Sigmoid colon (tissue), 7 donors: ENCODE measurements around the gene POU3F3. TPM values are rescaled to one million over a fixed set of nuclear protein-coding genes. Genes with fewer than 3 reads are reported as not detected.

Source experiments
- DNase-seq: peaks from one replicate; pipeline ENCODE4 v3.0.0-alpha.2; 2019
- H3K27ac ChIP-seq, 4 donors: fragments of 200-600 bp; sonication (generic); one replicate each; pipeline ENCODE4 v1.5.1; 2016 to 2019; ENCODE audit warnings: mild to moderate bottlenecking in 1 of 4
- H3K27me3 ChIP-seq, 3 donors: fragments of 200-600 bp; sonication (generic); one replicate each; pipeline ENCODE4 v1.5.1; 2019; ENCODE audit warnings: mild to moderate bottlenecking in 1 of 3
- H3K36me3 ChIP-seq, 4 donors: fragments of 200-600 bp; sonication (generic); one replicate each; pipeline ENCODE4 v1.5.1; 2016 to 2019
- H3K4me1 ChIP-seq, 4 donors: fragments of 200-600 bp; sonication (generic); one replicate each; pipeline ENCODE4 v1.5.1; 2017 to 2019
- H3K4me3 ChIP-seq, 4 donors: fragments of 200-600 bp; sonication (generic); one replicate each; pipeline ENCODE4 v1.5.1; 2017 to 2019; ENCODE audit warnings: mild to moderate bottlenecking in 2 of 4, moderate library complexity in 1 of 4
- H3K9me3 ChIP-seq, 4 donors: fragments of 200-600 bp in 3 of 4; sonication (generic) in 3 of 4; one replicate each; pipeline versions ENCODE4 v1.5.1 to v1.6.1; 2013 to 2019
- CTCF ChIP-seq, 4 experiments: fragments of 450-650 bp in 3 of 4; fragments of 200-600 bp in 1 of 4; IDR thresholded peaks; one replicate each; pipeline ENCODE4 v1.5.1; 2016 to 2019; ENCODE audit warnings: antibody characterized with exemption in 4 of 4, mild to moderate bottlenecking in 3 of 4, moderate library complexity in 2 of 4
- EP300 ChIP-seq, 4 donors: sonication (generic); formaldehyde crosslinking; IDR thresholded peaks; one replicate each; pipeline ENCODE4 v1.6.1; 2017; ENCODE audit warnings: antibody characterized with exemption in 4 of 4
- POLR2A ChIP-seq, 2 donors: fragments of 450-650 bp; IDR thresholded peaks; one replicate each; pipeline ENCODE4 v1.6.1; 2016; ENCODE audit warnings: antibody characterized with exemption in 2 of 2, mild to moderate bottlenecking in 2 of 2, moderate library complexity in 2 of 2
- POLR2AphosphoS5 ChIP-seq, 4 donors: sonication (generic); formaldehyde crosslinking; IDR thresholded peaks; one replicate each; pipeline ENCODE4 v1.6.1; 2017; ENCODE audit warnings: antibody characterized with exemption in 4 of 4
- WGBS, 2 donors: extraction: QIAGEN DNeasy Blood & Tissue Kit; methylation state at CpG; one replicate each; pipeline ENCODE4 v1.1.7; 2013; 5-methylcytosine and 5-hydroxymethylcytosine counted together
- intact Hi-C: fragments of 100-400 bp; cut with DNase I; formaldehyde crosslinking; loops from one replicate; pipeline ENCODE4 v1.15.1; 2023
- polyA plus RNA-seq, 3 donors: library from polyadenylated mRNA; stranded (reverse); fragments of 200-250 nt; gene quantifications; one replicate each; pipeline ENCODE4 v1.2.3, GENCODE V29; 2013
- total RNA-seq, 4 donors: library from RNA; depleted of rRNA; stranded (reverse); fragments of >200 nt; gene quantifications; one replicate each; pipeline ENCODE4 v1.1.0, GENCODE V29; 2016
- donor health status: healthy with polysubstance abuse.
- donor health status: Bipolar disorder and iron deficiency.
- donor health status: healthy.

Gene POU3F3
- total and polyA plus RNA-seq, 7 donors: 0.36 to 1.4 (median 0.66) TPM; not detected in 2

GRCh38 chr2:104875262-104875661 is 21.3 kb downstream of the POU3F3 start:
- H3K27me3 ChIP-seq: peaks cover 18 to 44% (median 18%) of the 10 kb centered on the region in 3 donors
- no peak overlapping the region for H3K4me3 ChIP-seq
- intact Hi-C loops: loop anchor here (10.0 kb wide), 2 partner anchors 160 to 1190 kb away; partner anchors contain the start of gene MRPS9
- H3K36me3 ChIP-seq: no peaks in the 10 kb centered on the region
- TF ChIP-seq CTCF (IDR thresholded peaks at IDR 0.05) (no peak), POLR2A (IDR thresholded peaks at IDR 0.05) (no peak), POLR2AphosphoS5 (IDR thresholded peaks at IDR 0.05) (no peak), EP300 (IDR thresholded peaks at IDR 0.05) (no peak)
- no peaks in the 10 kb centered on the region for H3K9me3 ChIP-seq
- WGBS, 2 donors: 43 to 82% methylated on average over 1 of the region's 1 CpG
- peaks cover 0 to 31% (median 21%) of the 10 kb centered on the region in 4 donors for H3K4me1 ChIP-seq
- no peak overlapping the region for H3K27ac ChIP-seq
- DNase-seq: no peak

- 70 to 81% methylated on average over 14 of the region's 14 CpGs for WGBS, 2 donors
- H3K4me1 ChIP-seq: peaks cover 0 to 28% (median 18%) of the 10 kb centered on the region in 4 donors
- intact Hi-C loops: loop anchor here (10.0 kb wide), 2 partner anchors 158 to 1188 kb away; partner anchors contain the start of gene MRPS9
- H3K9me3 ChIP-seq: no peaks in the 10 kb centered on the region
- TF ChIP-seq POLR2A (IDR thresholded peaks at IDR 0.05) (no peak), POLR2AphosphoS5 (IDR thresholded peaks at IDR 0.05) (peak; percentile 15 to 89 (median 72))
- no peak overlapping the region for H3K4me3 ChIP-seq
- H3K36me3 ChIP-seq: no peaks in the 10 kb centered on the region
- peaks cover 11 to 33% (median 12%) of the 10 kb centered on the region in 3 donors for H3K27me3 ChIP-seq
- H3K27ac ChIP-seq: peak overlapping the region in 3 of 4 donors; percentile 1 to 72 (median 67)
- DNase-seq: peak; percentile 77
Observed at GRCh38 chr2:104876606-104877570, 23.0 kb downstream of the POU3F3 start.

DNA sequence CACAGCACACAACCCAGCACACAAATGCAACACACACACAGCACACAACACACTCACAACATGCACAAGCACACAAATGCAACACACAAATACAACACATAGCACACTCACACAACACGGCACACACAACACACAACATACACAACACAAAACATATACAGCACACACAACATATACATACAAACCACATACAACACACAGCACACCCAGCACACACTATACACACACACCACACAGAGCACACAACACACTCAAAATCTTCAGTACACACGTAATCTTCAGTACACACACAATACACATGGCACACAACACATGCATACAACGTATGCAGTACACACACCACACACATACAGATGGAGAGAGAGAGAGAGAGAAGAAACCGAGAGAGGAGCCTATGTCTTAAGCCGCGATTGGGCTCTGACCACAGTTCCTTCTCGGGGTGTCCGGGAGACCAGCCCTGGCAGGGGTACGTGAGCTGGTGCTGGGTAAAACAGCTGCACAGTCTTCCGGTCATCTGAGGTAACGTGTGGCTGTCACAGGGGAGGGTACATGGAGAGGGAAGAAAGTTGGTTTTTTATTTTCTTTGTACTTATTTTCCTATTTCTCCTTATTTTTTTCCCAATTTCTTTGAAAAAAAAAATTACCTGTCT is 25.1 kb downstream of the POU3F3 start:
- H3K27ac ChIP-seq: no peak overlapping the region
- peaks cover 0 to 28% (median 3%) of the 10 kb centered on the region in 3 donors for H3K27me3 ChIP-seq
- intact Hi-C loops: loop anchor here (10.0 kb wide), 2 partner anchors 156 to 1186 kb away; partner anchors contain the start of gene MRPS9
- H3K4me3 ChIP-seq: no peak overlapping the region
- no peaks in the 10 kb centered on the region for H3K36me3 ChIP-seq
- no peak for DNase-seq
- TF ChIP-seq POLR2A (IDR thresholded peaks at IDR 0.05): no peak
- no peak for TF ChIP-seq EP300 (IDR thresholded peaks at IDR 0.05)
- TF ChIP-seq POLR2AphosphoS5 (IDR thresholded peaks at IDR 0.05): no peak
- no peak for TF ChIP-seq CTCF (IDR thresholded peaks at IDR 0.05)
- no peaks in the 10 kb centered on the region for H3K9me3 ChIP-seq
- 79 to 88% methylated on average over 11 of the region's 11 CpGs for WGBS, 2 donors
- H3K4me1 ChIP-seq: peaks cover 0 to 15% (median 3%) of the 10 kb centered on the region in 4 donors

DNA sequence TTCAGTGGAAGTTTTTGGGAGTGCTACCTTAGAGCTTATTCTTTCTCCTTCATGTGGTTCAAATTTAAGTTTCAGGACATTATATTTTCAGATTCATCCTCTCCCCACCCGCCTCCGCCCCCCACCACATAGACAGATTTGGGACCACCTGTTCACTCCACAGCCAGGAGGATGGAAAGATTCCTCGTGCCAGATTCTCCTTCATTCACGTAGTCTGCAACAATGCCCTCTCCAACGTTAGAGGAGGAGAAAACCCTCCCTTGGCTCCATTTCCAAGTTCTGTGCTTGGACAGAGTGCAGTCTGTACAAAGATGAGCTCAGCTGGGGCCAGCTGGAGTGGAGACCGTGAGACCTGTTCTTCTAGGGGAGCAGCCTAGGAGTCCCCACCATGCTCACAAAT is 26.2 kb downstream of the POU3F3 start:
- H3K27me3 ChIP-seq: peaks cover 0 to 28% (median 3%) of the 10 kb centered on the region in 3 donors

More for the DNA sequence above, 26.2 kb downstream of the POU3F3 start:
- H3K27ac ChIP-seq: no peak overlapping the region
- no peak for DNase-seq
- no peaks in the 10 kb centered on the region for H3K9me3 ChIP-seq
- H3K36me3 ChIP-seq: no peaks in the 10 kb centered on the region
- H3K4me3 ChIP-seq: no peak overlapping the region
- intact Hi-C loops: no loop called here
- peaks cover 0 to 15% (median 3%) of the 10 kb centered on the region in 4 donors for H3K4me1 ChIP-seq
- no peak for TF ChIP-seq EP300 (IDR thresholded peaks at IDR 0.05)
- no peak for TF ChIP-seq CTCF (IDR thresholded peaks at IDR 0.05)
- no peak for TF ChIP-seq POLR2AphosphoS5 (IDR thresholded peaks at IDR 0.05)
- no peak for TF ChIP-seq POLR2A (IDR thresholded peaks at IDR 0.05)
- 56 to 69% methylated on average over 6 of the region's 6 CpGs for WGBS, 2 donors
